Body of pancreas (tissue), 4 donors: ENCODE results near the gene ARMC6.

Experiments
- POLR2A ChIP-seq, 3 donors: fragments of 450-650 bp; IDR thresholded peaks; one replicate each; pipeline ENCODE4 v1.6.1; 2016; ENCODE audit warnings: antibody characterized with exemption in 3 of 3, mild to moderate bottlenecking in 2 of 3
- TF ChIP-seq, protein P1 (sequence below), 7 experiments: fragments of 450-650 bp in 4 of 7; fragments of 200-600 bp in 3 of 7; sonication (generic) in 3 of 7; IDR thresholded peaks; one replicate each; pipeline ENCODE4 v1.5.1; 2016 to 2019; ENCODE audit warnings: antibody characterized with exemption in 7 of 7

DNA sequence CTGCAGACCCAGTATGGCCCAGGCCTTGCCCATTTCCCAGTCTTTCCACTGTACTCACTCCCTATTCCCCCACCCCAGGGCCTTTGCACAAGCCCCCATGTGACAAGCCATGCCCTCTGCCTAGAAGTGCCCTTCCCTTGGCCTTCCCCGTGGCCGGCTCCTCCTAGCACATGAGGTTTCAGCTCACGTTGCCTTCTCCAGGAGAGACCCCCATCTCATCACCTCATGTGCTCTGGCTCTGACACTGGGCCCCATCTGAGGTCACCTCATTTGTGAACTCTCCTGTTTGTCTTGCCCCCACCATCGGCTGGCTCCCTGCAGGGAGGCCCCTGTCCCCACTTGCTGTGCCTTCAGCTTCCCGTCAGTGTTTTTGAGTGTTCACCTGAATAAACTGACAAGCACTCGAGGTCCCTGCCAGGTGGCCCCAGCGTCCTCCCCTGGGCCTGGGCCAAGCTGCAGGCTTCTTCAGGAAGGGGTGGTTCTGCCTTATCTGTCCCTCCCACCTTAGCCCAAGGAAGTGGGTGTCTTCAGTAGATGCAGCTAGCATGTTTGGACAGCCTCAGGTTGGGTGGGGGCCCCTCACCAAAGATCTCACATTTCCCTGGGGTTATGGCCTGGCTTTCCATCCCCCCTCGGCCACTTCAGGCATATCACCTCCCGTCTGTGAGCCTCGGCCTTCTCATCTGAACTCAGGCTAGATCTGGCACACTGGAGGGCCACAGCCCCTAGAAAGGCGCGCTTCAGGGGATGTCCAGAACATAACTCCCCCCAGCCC is 26.6 kb downstream of the ARMC6 start:
- TF ChIP-seq, protein P1, sequence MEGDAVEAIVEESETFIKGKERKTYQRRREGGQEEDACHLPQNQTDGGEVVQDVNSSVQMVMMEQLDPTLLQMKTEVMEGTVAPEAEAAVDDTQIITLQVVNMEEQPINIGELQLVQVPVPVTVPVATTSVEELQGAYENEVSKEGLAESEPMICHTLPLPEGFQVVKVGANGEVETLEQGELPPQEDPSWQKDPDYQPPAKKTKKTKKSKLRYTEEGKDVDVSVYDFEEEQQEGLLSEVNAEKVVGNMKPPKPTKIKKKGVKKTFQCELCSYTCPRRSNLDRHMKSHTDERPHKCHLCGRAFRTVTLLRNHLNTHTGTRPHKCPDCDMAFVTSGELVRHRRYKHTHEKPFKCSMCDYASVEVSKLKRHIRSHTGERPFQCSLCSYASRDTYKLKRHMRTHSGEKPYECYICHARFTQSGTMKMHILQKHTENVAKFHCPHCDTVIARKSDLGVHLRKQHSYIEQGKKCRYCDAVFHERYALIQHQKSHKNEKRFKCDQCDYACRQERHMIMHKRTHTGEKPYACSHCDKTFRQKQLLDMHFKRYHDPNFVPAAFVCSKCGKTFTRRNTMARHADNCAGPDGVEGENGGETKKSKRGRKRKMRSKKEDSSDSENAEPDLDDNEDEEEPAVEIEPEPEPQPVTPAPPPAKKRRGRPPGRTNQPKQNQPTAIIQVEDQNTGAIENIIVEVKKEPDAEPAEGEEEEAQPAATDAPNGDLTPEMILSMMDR (IDR thresholded peaks at IDR 0.05) = no peak
- TF ChIP-seq POLR2A (IDR thresholded peaks at IDR 0.05) = no peak
